8988T (cell line): Measurements from ENCODE around the gene PDGFC.
"Not testable (repeated sequence)": the region's sequence is repeated elsewhere in the genome, so short reads cannot be mapped to it uniquely, and the experiment has no call there.

Source experiments
- DNase-seq: peaks from one replicate; pipeline ENCODE4 v3.0.0; 2011

PDGFC gene

GRCh38 chr4:156949373-156949814 is 22.2 kb downstream of the PDGFC start:
- no peak for DNase-seq

- no peak for DNase-seq
Observed at GRCh38 chr4:156948738-156949137, 22.9 kb downstream of the PDGFC start.

- DNase-seq = no peak
Observed at GRCh38 chr4:156948133-156948532, 23.5 kb downstream of the PDGFC start.

- DNase-seq = no peak
Observed at GRCh38 chr4:156946516-156947424, 24.8 kb downstream of the PDGFC start.

GRCh38 chr4:156945532-156945931 is 26.1 kb downstream of the PDGFC start:
- DNase-seq = no peak

GRCh38 chr4:156942991-156943390 is 28.6 kb downstream of the PDGFC start:
- no peak for DNase-seq

- DNase-seq = no peak
Observed at GRCh38 chr4:156941940-156942548, 29.6 kb downstream of the PDGFC start.

GRCh38 chr4:156939801-156940200 is 31.8 kb downstream of the PDGFC start:
- DNase-seq = no peak

GRCh38 chr4:156939139-156939538 is 32.5 kb downstream of the PDGFC start:
- no peak for DNase-seq

GRCh38 chr4:156934259-156934635 is 37.4 kb downstream of the PDGFC start:
- DNase-seq = no peak

- no peak for DNase-seq
Observed at GRCh38 chr4:156933633-156934258, 37.9 kb downstream of the PDGFC start.

- DNase-seq = not testable (repeated sequence)
Observed at GRCh38 chr4:156932360-156932759, 39.2 kb downstream of the PDGFC start.

GRCh38 chr4:156931267-156931666 is 40.3 kb downstream of the PDGFC start:
- no peak for DNase-seq

GRCh38 chr4:156929386-156930105 is 42.1 kb downstream of the PDGFC start:
- DNase-seq = no peak

- no peak for DNase-seq
Observed at GRCh38 chr4:156924774-156925315, 46.8 kb downstream of the PDGFC start.

GRCh38 chr4:156923525-156923924 is 48.1 kb downstream of the PDGFC start:
- DNase-seq = no peak

GRCh38 chr4:156915221-156915620 is 56.4 kb downstream of the PDGFC start:
- no peak for DNase-seq

- no peak for DNase-seq
Observed at GRCh38 chr4:156913234-156913633, 58.4 kb downstream of the PDGFC start.

GRCh38 chr4:156909010-156909409 is 62.6 kb downstream of the PDGFC start:
- no peak for DNase-seq

- DNase-seq = no peak
Observed at GRCh38 chr4:156906325-156906724, 65.3 kb downstream of the PDGFC start.

GRCh38 chr4:156901871-156902270 is 69.7 kb downstream of the PDGFC start:
- DNase-seq = no peak

- DNase-seq = no peak
Observed at GRCh38 chr4:156898373-156899117, 73.1 kb downstream of the PDGFC start.
